HG03342 (cell line): Measurements from ENCODE around the gene ATRN.

Experiments
- ATAC-seq: cut with Tn5 transposase; IDR thresholded peaks from one replicate; pipeline ENCODE4 v1.9.1; 2021; ENCODE audit warnings: mild to moderate bottlenecking, moderate library complexity; ENCODE audit not compliant: unreplicated experiment

Gene ATRN

GRCh38 chr20:3673221-3674070 is 202.6 kb downstream of the ATRN start:
- no peak for ATAC-seq

DNA sequence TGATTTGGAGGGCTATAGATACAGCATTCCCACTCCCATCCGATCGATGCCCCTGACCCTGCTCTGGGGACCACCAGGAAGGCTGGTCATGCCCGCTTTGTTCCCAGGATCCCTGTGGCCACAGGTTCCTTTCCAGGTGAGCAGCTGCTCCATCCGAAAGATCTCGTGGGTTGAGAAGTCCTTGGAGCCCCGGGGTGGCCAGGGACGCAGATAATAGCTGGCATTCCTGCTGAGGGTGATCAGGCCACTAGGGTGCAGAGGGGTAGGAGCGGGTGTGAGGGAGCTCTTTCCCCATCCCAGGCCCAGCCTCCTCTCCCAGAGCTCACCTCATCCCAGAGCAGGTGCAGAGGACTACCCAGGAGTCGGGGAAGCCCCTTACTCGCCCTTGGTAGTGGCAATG is 203.6 kb downstream of the ATRN start:
- ATAC-seq: no peak

DNA sequence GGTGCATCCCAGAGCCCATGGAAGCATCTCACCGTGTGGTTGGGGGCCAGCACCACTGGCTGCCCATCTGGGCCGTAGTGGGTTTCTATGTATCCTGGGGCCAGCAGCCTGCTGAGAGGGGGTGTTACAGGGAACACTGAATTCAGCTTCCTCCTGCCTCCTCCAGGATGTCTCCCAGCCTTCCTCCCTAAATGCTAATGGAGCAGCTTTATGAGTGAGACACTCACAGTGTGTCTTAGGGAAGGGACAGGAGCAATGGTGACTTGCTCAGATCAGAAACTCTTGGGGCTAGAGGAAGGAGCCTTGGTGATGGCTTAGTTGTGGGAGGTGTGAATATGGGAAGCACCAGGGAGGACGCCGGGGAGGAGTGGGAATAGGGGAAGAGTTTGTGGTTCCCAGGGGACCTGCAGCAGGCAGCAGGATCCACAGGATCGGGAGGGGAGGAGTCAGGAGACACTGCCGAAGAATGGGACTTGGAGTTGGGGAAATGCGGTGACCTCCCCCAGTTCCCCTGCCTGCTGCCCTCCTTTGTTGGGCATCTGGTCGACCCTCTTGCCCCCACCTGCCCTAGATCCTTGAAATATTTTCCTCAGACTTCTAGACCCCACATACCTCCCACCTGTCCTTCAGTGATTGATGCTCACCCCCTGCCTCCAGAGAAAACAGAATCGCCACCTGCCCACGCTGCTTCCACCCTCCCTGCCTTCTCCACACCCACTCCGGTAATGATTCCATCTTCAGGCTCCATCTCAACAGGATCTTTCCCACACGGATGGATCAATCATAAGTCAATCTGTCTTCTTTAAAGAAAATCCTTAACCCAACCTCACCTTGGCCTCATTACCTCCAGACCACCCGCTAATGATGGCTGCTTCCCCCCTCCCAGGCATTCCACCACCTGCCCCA is 204.4 kb downstream of the ATRN start:
- no peak for ATAC-seq

GRCh38 chr20:3677733-3678132 is 206.9 kb downstream of the ATRN start:
- ATAC-seq: no peak

DNA sequence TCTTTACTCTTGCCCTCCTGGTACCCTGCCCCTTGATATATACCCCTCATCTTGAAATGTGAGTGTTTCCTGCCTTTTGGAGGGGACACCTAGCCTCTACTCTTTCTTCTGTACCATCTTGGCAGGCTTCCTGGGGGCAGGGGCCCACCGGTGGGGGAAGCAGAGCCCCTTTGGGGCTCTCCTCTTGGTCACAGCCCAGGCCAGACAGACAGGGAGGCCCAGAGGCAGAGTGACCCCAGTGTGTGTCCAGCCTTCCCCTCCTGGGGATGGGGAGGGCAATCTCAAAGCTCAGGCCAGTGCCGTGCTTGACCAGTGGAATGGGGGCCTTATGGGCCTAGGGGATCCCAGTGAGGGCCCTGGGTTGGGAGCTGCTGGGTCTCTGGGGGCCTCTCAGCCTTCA is 207.4 kb downstream of the ATRN start:
- ATAC-seq: no peak

- no peak for ATAC-seq
These were observed 208.3 kb downstream of the ATRN start for GRCh38 chr20:3678856-3679720.

- no peak for ATAC-seq
These were observed 209.2 kb downstream of the ATRN start for GRCh38 chr20:3679749-3680700.

GRCh38 chr20:3680701-3681351 is 210.0 kb downstream of the ATRN start:
- no peak for ATAC-seq

GRCh38 chr20:3681352-3681930 is 210.6 kb downstream of the ATRN start:
- no peak for ATAC-seq

DNA sequence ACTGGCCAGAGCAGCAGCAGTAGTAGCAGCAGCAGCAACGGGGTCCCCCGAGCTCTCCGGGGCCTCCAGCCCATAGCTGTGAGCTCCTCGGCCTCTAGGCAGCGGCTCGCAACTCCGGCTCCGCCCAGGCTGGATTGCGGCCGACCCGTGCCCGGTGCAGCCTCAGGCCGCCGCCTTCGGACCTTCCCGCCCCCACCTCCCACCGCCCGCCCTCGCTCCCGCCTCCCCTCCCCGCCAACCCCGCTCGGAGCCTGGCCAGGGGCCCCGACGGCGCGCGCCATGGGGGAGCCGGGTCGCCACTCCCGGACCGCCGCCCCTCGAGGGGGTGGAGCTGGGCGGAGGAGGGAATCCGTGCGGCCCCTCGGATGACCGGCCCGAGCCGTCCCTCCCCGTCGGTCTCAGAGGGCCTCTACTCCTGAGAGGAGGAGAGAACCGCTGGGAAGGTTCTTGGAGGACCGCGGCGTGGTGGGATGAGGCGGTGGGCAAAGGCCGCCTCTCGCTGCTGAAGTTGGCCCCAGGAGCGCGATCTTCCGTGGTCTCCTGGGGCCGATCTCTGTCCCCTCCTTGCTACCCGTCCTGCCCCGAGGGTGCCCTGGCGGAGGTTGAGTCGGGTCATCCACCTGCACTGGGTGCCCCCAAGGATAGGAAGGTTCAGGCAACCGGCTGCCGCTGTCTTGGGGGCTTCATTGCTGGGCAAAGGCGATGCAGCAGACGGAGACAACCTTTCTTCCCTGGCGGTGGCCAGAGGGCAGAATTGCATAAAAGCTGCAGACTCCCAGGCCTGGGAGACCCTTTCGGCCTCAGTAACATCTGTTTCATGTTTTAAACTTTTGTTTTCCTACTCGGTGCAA is 211.3 kb downstream of the ATRN start, which contains the start of gene ADAM33:
ADAM33 (minus strand) TSS at position 80 of the 851 bp plus-strand sequence; CDS start at position 74, 6 bp downstream.
- no peak for ATAC-seq

DNA sequence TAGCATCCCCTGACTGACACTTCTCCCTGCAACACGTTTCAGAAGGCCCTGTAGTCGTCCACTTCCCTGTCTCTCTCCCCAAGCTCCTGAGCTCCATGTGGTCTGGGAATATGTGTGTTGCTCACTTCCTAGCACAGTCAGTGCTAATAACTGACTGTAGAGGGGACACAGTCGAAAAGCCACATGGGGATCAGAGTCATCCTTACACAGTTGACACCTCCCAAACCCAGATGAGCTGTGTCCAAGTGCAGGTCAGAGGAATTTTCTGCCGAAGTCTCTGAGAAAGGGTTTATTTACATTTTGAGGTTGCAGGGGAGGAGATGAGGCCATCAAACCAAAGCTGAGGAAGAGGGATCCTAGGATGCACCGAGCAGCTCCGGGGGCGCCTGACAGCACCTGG is 214.5 kb downstream of the ATRN start:
- ATAC-seq: no peak

DNA sequence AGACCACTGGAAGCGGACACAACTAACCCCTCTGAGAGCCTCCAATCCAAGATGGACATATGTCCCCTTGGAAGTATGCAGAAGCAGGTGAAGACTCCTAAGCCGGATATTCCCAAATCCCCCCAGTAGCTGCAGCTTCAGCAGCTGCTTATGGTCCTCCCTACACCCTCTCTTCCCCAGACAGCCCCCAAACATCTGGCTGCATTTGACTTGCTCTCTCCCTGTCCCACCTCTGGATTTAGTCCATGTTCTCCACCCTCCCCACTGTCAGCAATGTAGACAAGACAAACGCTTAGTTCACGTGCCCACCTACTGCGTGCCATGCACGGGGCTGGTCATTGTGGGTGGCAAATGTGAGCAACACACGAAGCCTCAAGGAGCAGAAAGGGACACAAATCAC is 215.6 kb downstream of the ATRN start:
- no peak for ATAC-seq

- ATAC-seq: no peak
These were observed 216.1 kb downstream of the ATRN start for GRCh38 chr20:3686867-3687321.

- ATAC-seq: no peak
These were observed 216.8 kb downstream of the ATRN start for GRCh38 chr20:3687655-3688054.

- no peak for ATAC-seq
These were observed 219.2 kb downstream of the ATRN start for GRCh38 chr20:3689978-3690377.

GRCh38 chr20:3690413-3690812 is 219.6 kb downstream of the ATRN start:
- no peak for ATAC-seq

- ATAC-seq: no peak
These were observed 220.5 kb downstream of the ATRN start for GRCh38 chr20:3691306-3691705.

GRCh38 chr20:3691897-3692296 is 221.1 kb downstream of the ATRN start:
- ATAC-seq: no peak
